Neural cell (in vitro differentiated cells): ENCODE results near the gene ADGRL3. TPM values are rescaled to one million over a fixed set of nuclear protein-coding genes. Genes with fewer than 3 reads are reported as not detected.

Experiments used
- H2AFZ ChIP-seq: fragments of 200-600, 300-800 bp; sonication (generic), shearing (Covaris generic); 2 replicates; pipeline ENCODE4 v1.6.0; 2014; ENCODE audit warnings: low read depth, mild to moderate bottlenecking, antibody characterized with exemption, low read length, moderate library complexity
- H3F3A ChIP-seq: fragments of 200-600 bp; shearing (Covaris generic); 2 replicates; pipeline ENCODE4 v1.6.1; 2016; ENCODE audit warnings: mild to moderate bottlenecking, moderate library complexity, mixed read lengths, antibody characterized with exemption, low read length; ENCODE audit not compliant: insufficient read depth, poor library complexity, severe bottlenecking
- H3K27ac ChIP-seq: fragments of 200-600, 300-800 bp; sonication (generic), shearing (Covaris generic); 2 replicates; pipeline ENCODE4 v1.5.1; 2014; ENCODE audit warnings: mild to moderate bottlenecking, low read length, moderate library complexity
- H3K27me3 ChIP-seq: fragments of 300-800, 200-600 bp; sonication (generic), shearing (Covaris generic); 2 replicates; pipeline ENCODE4 v1.6.0; 2014; ENCODE audit warnings: mild to moderate bottlenecking, low read depth, low read length, moderate library complexity; ENCODE audit not compliant: insufficient read depth
- H3K36me3 ChIP-seq: fragments of 300-800, 200-600 bp; sonication (generic), shearing (Covaris generic); 2 replicates; pipeline ENCODE4 v1.5.1; 2014; ENCODE audit warnings: mild to moderate bottlenecking, antibody characterized with exemption, low read length, moderate library complexity; ENCODE audit not compliant: insufficient read depth
- H3K4me2 ChIP-seq: fragments of 300-800, 200-600 bp; sonication (generic), shearing (Covaris generic); 2 replicates; pipeline ENCODE4 v1.6.0; 2014; ENCODE audit warnings: mild to moderate bottlenecking, low read length
- H3K4me3 ChIP-seq: fragments of 300-800, 200-600 bp; sonication (generic), shearing (Covaris generic); 2 replicates; pipeline ENCODE4 v1.5.1; 2014; ENCODE audit warnings: mild to moderate bottlenecking, low read length, moderate library complexity
- H3K79me2 ChIP-seq: fragments of 200-600 bp; shearing (Covaris generic); replicated peaks from 2 replicates; pipeline ENCODE4 v1.6.0; 2014; ENCODE audit warnings: mild to moderate bottlenecking, low read length, moderate library complexity; ENCODE audit not compliant: insufficient read depth
- H3K9ac ChIP-seq: fragments of 300-800, 200-600 bp; sonication (generic), shearing (Covaris generic); 2 replicates; pipeline ENCODE4 v1.6.1; 2016; ENCODE audit warnings: mild to moderate bottlenecking, low read length, mixed read lengths
- H3K9me2 ChIP-seq: fragments of 200-600 bp; shearing (Covaris generic); 2 replicates; pipeline ENCODE4 v1.6.1; 2016; ENCODE audit warnings: mild to moderate bottlenecking, low read length, mixed read lengths; ENCODE audit not compliant: insufficient read depth
- H3K9me3 ChIP-seq: fragments of 200-600, 300-800 bp; sonication (generic), shearing (Covaris generic); 2 replicates; pipeline ENCODE4 v1.6.1; 2016; ENCODE audit warnings: mild to moderate bottlenecking, mixed run types, low read length, moderate library complexity, mixed read lengths
- H4K20me1 ChIP-seq: fragments of 200-600 bp; shearing (Covaris generic); 2 replicates; pipeline ENCODE4 v1.6.1; 2016; ENCODE audit warnings: mild to moderate bottlenecking, mixed run types; ENCODE audit not compliant: insufficient read depth
- CTCF ChIP-seq: fragments of 450-650 bp; IDR thresholded peaks from 2 replicates; pipeline ENCODE4 v1.5.1; 2014; ENCODE audit warnings: antibody characterized with exemption, mild to moderate bottlenecking, moderate library complexity; ENCODE audit not compliant: poor library complexity, severe bottlenecking
- EP300 ChIP-seq: fragments of 450-650 bp; conservative IDR thresholded peaks from 2 replicates; pipeline ENCODE4 v1.6.1; 2014; ENCODE audit warnings: antibody characterized with exemption, mild to moderate bottlenecking, moderate library complexity; ENCODE audit not compliant: poor library complexity, severe bottlenecking
- EZH2 ChIP-seq: fragments of 200-600, 300-800 bp; shearing (Covaris generic), sonication (generic); IDR thresholded peaks from 2 replicates; pipeline ENCODE4 v1.6.1; 2014; ENCODE audit warnings: antibody characterized with exemption, low read length, borderline replicate concordance, mild to moderate bottlenecking; ENCODE audit not compliant: insufficient read depth, poor library complexity, severe bottlenecking
- MXI1 ChIP-seq: fragments of 450-650 bp; conservative IDR thresholded peaks from 2 replicates; pipeline ENCODE4 v1.6.1; 2014; ENCODE audit warnings: antibody characterized with exemption, mild to moderate bottlenecking; ENCODE audit not compliant: poor library complexity, severe bottlenecking
- POLR2AphosphoS5 ChIP-seq: IDR thresholded peaks from 2 replicates; pipeline ENCODE4 v1.6.1; 2012
- RAD21 ChIP-seq: fragments of 450-650 bp; conservative IDR thresholded peaks from 2 replicates; pipeline ENCODE4 v1.6.1; 2014; ENCODE audit warnings: antibody characterized with exemption, mild to moderate bottlenecking, moderate library complexity
- REST ChIP-seq: IDR thresholded peaks from 2 replicates; pipeline ENCODE4 v1.6.1; 2012; ENCODE audit warnings: borderline replicate concordance
- SMC3 ChIP-seq: fragments of 450-650 bp; conservative IDR thresholded peaks from 2 replicates; pipeline ENCODE4 v1.6.1; 2014; ENCODE audit warnings: antibody characterized with exemption, mild to moderate bottlenecking, moderate library complexity; ENCODE audit not compliant: poor library complexity
- TAF1 ChIP-seq: IDR thresholded peaks from 2 replicates; pipeline ENCODE4 v1.6.1; 2012; ENCODE audit warnings: low read depth
- polyA plus RNA-seq: library from polyadenylated mRNA; depleted of rRNA; stranded (reverse); fragments of >200 nt; gene quantifications from 2 replicates; pipeline ENCODE4 v1.2.3, GENCODE V29; 2014

ADGRL3 gene
- polyA plus RNA-seq, 1 donor from 2014 or later = 99.4 TPM

GRCh38 chr4:61177367-61177766 is 22.8 kb upstream of the ADGRL3 start:
- H3K27ac ChIP-seq = no peak overlapping the region
- no peaks in the 10 kb centered on the region for H3K27me3 ChIP-seq
- no peaks in the 10 kb centered on the region for H3F3A ChIP-seq
- H3K4me2 ChIP-seq = no peak overlapping the region
- H3K79me2 ChIP-seq = no peaks in the 10 kb centered on the region
- TF ChIP-seq EZH2 = no peak
- TF ChIP-seq CTCF = no peak
- no peak for TF ChIP-seq MXI1
- TF ChIP-seq POLR2AphosphoS5 = no peak
- no peak for TF ChIP-seq EP300
- TF ChIP-seq TAF1 = no peak
- no peak for TF ChIP-seq RAD21
- TF ChIP-seq SMC3 = no peak
- no peak for TF ChIP-seq REST
- no peaks in the 10 kb centered on the region for H3K9me2 ChIP-seq
- H4K20me1 ChIP-seq = no peaks in the 10 kb centered on the region
- H3K36me3 ChIP-seq = no peaks in the 10 kb centered on the region
- H3K4me3 ChIP-seq = no peak overlapping the region
- H3K9me3 ChIP-seq = no peaks in the 10 kb centered on the region
- H2AFZ ChIP-seq = no peak overlapping the region
- no peak overlapping the region for H3K9ac ChIP-seq

DNA sequence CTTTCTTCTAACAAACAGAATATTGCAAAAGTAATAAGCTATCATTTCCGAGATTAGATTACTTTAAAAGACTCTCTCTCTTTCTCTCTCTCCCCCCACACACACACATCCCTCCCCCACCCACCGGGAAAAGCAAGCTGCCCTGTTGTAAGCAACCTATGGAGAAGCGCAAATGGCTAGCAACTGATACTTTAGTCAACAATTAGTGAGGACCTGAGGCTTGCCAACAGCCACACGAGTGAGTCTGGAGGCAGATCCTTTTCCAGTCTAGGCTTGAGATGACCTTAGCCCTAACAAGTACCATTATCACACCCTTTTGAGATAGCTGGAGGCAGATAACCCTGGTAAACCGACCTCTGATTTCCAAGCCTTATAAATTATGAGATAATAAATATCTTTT is 19.7 kb upstream of the ADGRL3 start:
- Histone ChIP-seq H3K36me3 (no peaks in the 10 kb centered on the region), H3K27ac (no peak overlapping the region), H3K27me3 (no peaks in the 10 kb centered on the region), H3F3A (no peaks in the 10 kb centered on the region), H3K9ac (no peak overlapping the region), H3K4me3 (no peak overlapping the region), H4K20me1 (no peaks in the 10 kb centered on the region), H3K4me2 (no peak overlapping the region), H3K9me3 (peaks cover 10% of the 10 kb centered on the region), H2AFZ (no peak overlapping the region), H3K79me2 (no peaks in the 10 kb centered on the region), H3K9me2 (no peaks in the 10 kb centered on the region)
- no peak for TF ChIP-seq POLR2AphosphoS5
- no peak for TF ChIP-seq TAF1
- no peak for TF ChIP-seq RAD21
- no peak for TF ChIP-seq MXI1

DNA sequence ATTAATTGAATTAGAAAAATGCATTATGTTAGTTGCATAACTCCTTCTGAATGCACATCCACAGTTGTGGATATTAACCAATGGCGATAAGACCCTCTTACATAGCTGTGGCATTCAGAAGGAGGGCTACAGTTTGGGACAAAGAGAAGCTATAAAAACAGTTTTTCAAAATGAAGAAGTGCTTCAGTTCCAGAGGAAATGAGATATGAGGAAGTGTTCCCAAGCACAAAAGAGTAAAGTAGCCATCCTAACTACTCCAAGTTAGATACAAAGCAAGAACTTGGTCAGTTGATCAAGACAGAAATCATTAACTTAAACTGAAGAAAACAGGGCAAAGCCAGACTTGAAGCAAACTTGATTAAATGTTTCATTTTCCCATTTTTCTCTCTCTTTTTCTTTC is 17.2 kb upstream of the ADGRL3 start:
- Histone ChIP-seq H3K9me2 (no peaks in the 10 kb centered on the region), H3F3A (no peaks in the 10 kb centered on the region), H3K4me3 (no peak overlapping the region), H3K79me2 (no peaks in the 10 kb centered on the region), H3K36me3 (no peaks in the 10 kb centered on the region), H3K4me2 (no peak overlapping the region), H4K20me1 (no peaks in the 10 kb centered on the region), H2AFZ (no peak overlapping the region), H3K27me3 (no peaks in the 10 kb centered on the region), H3K27ac (no peak overlapping the region), H3K9ac (no peak overlapping the region), H3K9me3 (peaks cover 10% of the 10 kb centered on the region)
- TF ChIP-seq EP300 (no peak), RAD21 (no peak), REST (no peak), CTCF (no peak), MXI1 (no peak), TAF1 (no peak), EZH2 (no peak), SMC3 (no peak), POLR2AphosphoS5 (no peak)
